SKM-1 treated with dmso at 0.1 percent for 144 hours (cell line): ENCODE measurements around the gene FSHB.
"Not testable (repeated sequence)": the region's sequence is repeated elsewhere in the genome, so short reads cannot be mapped to it uniquely, and the experiment has no call there.

Source experiments
- DNase-seq: peaks from one replicate; lab custom pipeline; 2025; ENCODE audit not compliant: unreplicated experiment; lab: John Stamatoyannopoulos, UW

The FSHB gene

GRCh38 chr11:30230714-30231113 is at the start of gene FSHB:
FSHB (plus strand) TSS chr11:30231014; CDS start chr11:30231903, 889 bp downstream.
- DNase-seq = no peak

GRCh38 chr11:30186748-30187147 is 44.1 kb upstream of the FSHB start:
- DNase-seq = no peak

GRCh38 chr11:30192620-30193019 is 38.2 kb upstream of the FSHB start:
- DNase-seq = no peak

GRCh38 chr11:30196400-30197206 is 34.2 kb upstream of the FSHB start:
- DNase-seq = peak; percentile 24

- DNase-seq = no peak
These were observed 32.9 kb upstream of the FSHB start for GRCh38 chr11:30197869-30198268.

GRCh38 chr11:30202989-30203388 is 27.8 kb upstream of the FSHB start:
- DNase-seq = not testable (repeated sequence)

GRCh38 chr11:30203850-30204249 is 27.0 kb upstream of the FSHB start:
- DNase-seq = no peak

GRCh38 chr11:30206249-30206996 is 24.4 kb upstream of the FSHB start:
- DNase-seq = no peak

- no peak for DNase-seq
These were observed 20.5 kb upstream of the FSHB start for GRCh38 chr11:30210357-30210756.

- no peak for DNase-seq
These were observed 14.3 kb upstream of the FSHB start for GRCh38 chr11:30216534-30216933.

- DNase-seq = no peak
These were observed 12.5 kb upstream of the FSHB start for GRCh38 chr11:30218278-30218677.

- DNase-seq = no peak
These were observed 5.2 kb upstream of the FSHB start for GRCh38 chr11:30225642-30226041.

- no peak for DNase-seq
These were observed 2.4 kb upstream of the FSHB start for GRCh38 chr11:30228323-30228884.

GRCh38 chr11:30239025-30239424 is 8.2 kb downstream of the FSHB start:
- DNase-seq = no peak

- no peak for DNase-seq
These were observed 13.5 kb downstream of the FSHB start for GRCh38 chr11:30244265-30244664.

GRCh38 chr11:30245621-30246020 is 14.8 kb downstream of the FSHB start:
- no peak for DNase-seq

GRCh38 chr11:30254307-30255298 is 23.8 kb downstream of the FSHB start:
- DNase-seq = no peak

- DNase-seq = no peak
These were observed 24.8 kb downstream of the FSHB start for GRCh38 chr11:30255637-30256036.

GRCh38 chr11:30257058-30257457 is 26.2 kb downstream of the FSHB start:
- DNase-seq = no peak

- DNase-seq = no peak
These were observed 27.9 kb downstream of the FSHB start for GRCh38 chr11:30258679-30259078.

GRCh38 chr11:30260813-30261212 is 30.0 kb downstream of the FSHB start:
- DNase-seq = no peak
